HG02759 (cell line): ENCODE data around the gene LAMTOR1.

Source experiments
- ATAC-seq: cut with Tn5 transposase; IDR thresholded peaks from one replicate; pipeline ENCODE4 v1.9.1; 2021; ENCODE audit warnings: mild to moderate bottlenecking, moderate library complexity; ENCODE audit not compliant: unreplicated experiment

Gene LAMTOR1

GRCh38 chr11:72120930-72121329 lies 17.8 kb upstream of the LAMTOR1 start:
- no peak for ATAC-seq

- ATAC-seq, result no peak
Measured at GRCh38 chr11:72119198-72119597, 16.1 kb upstream of the LAMTOR1 start.

- no peak for ATAC-seq
Measured at GRCh38 chr11:72116019-72116755, 13.1 kb upstream of the LAMTOR1 start.

GRCh38 chr11:72114570-72114969 lies 11.5 kb upstream of the LAMTOR1 start:
- no peak for ATAC-seq

GRCh38 chr11:72112978-72113808 lies 10.1 kb upstream of the LAMTOR1 start:
- ATAC-seq, result no peak

- ATAC-seq, result peak; percentile 90
Measured at GRCh38 chr11:72112143-72112977, 9.3 kb upstream of the LAMTOR1 start, which contains the start of gene ANAPC15. Gene ANAPC15 (minus strand): TSS chr11:72112695. CDS start chr11:72111276, 1,419 bp downstream.

- ATAC-seq, result peak; percentile 1
Measured at GRCh38 chr11:72111300-72112142, 8.4 kb upstream of the LAMTOR1 start.

GRCh38 chr11:72105888-72106287 lies 2.8 kb upstream of the LAMTOR1 start, which contains the start of gene TOMT:
Gene TOMT (plus strand): TSS chr11:72105924. CDS start chr11:72105952, 28 bp downstream.
- ATAC-seq, result no peak

- ATAC-seq, result no peak
Measured at GRCh38 chr11:72103754-72104167, 664 bp upstream of the LAMTOR1 start.

GRCh38 chr11:72102631-72102945 lies 509 bp downstream of the LAMTOR1 start:
- ATAC-seq, result no peak

- ATAC-seq, result no peak
Measured at GRCh38 chr11:72102162-72102561, 935 bp downstream of the LAMTOR1 start.

- ATAC-seq, result no peak
Measured at GRCh38 chr11:72100462-72100861, 2.6 kb downstream of the LAMTOR1 start.

GRCh38 chr11:72100009-72100408 lies 3.1 kb downstream of the LAMTOR1 start:
- ATAC-seq, result no peak

GRCh38 chr11:72098741-72099140 lies 4.4 kb downstream of the LAMTOR1 start:
- no peak for ATAC-seq

GRCh38 chr11:72091292-72091691 lies 11.8 kb downstream of the LAMTOR1 start:
- ATAC-seq, result peak; percentile 60

- no peak for ATAC-seq
Measured at GRCh38 chr11:72088076-72088808, 14.9 kb downstream of the LAMTOR1 start.

GRCh38 chr11:72085621-72086351 lies 17.3 kb downstream of the LAMTOR1 start:
- no peak for ATAC-seq

- ATAC-seq, result no peak
Measured at GRCh38 chr11:72084965-72085364, 18.1 kb downstream of the LAMTOR1 start.

GRCh38 chr11:72084076-72084475 lies 19.0 kb downstream of the LAMTOR1 start:
- no peak for ATAC-seq
